ENCODE measurements around the gene B4GALT3.

Gene B4GALT3

DNA sequence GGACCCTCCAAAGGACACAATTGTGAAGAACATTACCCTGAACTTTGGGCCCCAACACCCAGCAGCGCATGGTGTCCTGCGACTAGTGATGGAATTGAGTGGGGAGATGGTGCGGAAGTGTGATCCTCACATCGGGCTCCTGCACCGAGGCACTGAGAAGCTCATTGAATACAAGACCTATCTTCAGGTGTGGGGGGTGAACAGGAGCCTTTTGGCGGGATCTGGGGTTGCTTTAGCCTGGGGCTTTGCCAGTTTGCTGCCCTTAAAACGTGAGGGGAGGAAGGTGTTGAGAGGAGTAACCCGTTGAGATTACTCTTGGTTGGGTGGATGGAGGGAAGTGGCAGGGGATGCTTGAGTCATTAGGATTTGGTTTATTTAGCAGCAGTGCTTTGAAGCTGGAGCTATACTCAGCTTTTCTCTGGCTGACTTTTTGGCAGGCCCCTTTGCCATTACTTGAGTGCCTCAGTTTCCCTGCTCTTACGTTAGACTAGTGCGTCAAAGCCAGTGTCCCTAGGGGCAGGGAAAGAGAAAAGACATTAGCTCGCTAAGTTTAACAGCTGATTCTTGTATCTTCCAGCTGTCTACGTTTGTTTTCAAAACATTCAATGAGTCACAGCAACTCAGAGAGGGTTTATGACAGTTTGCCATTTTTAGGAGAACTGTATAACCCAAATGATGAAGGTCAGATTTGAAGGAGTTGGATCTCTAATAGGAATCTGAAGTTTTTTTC, 29.3 kb upstream of the B4GALT3 start:
- no peak for DNase-seq (ENCODE audit: low read depth in 2 of 2)

DNA sequence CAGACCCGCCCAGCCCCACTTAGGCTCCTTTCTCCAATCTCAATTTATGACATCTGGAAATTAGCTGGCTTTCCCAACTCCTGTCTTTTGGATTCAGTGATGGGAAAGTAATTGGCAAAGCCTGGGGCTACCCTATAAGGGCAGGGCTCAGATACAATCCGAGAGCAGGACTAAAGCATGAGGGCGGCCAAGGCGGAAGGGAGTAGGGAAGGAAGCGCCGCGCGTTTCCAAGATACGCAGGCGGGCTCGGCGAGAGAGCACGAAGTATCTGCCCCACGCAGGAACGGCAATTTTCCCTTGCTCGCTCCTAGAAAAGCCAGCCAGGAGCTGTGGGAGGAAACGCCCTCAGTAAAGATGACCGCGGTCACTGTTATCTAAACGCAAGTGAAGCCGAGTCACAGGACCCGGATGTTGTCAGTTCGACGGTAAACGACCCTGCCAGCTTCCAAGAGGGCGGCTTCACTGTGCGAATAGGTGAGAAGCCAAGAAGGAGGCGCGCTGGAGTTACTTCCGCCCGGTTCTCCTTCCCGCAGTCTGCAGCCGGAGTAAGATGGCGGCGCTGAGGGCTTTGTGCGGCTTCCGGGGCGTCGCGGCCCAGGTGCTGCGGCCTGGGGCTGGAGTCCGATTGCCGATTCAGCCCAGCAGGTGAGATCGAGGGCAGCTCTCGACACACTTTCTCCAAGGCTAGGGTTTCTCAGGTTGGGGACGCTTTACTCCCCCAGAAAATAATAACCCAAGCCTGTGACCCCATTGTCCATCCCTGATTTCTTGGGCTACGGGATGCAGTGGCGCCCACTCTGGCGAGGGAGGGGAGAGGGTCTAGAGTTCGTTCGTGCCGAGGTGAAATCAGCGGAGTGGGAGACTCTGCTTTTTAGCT, 24.8 kb upstream of the B4GALT3 start, which contains the start of gene NDUFS2:
NDUFS2 (plus strand) TSS at position 532 of the 877 bp plus-strand sequence; CDS start at position 551, 19 bp downstream.
- DNase-seq (ENCODE audit: low read depth in 2 of 2) = peak; percentile 97

DNA sequence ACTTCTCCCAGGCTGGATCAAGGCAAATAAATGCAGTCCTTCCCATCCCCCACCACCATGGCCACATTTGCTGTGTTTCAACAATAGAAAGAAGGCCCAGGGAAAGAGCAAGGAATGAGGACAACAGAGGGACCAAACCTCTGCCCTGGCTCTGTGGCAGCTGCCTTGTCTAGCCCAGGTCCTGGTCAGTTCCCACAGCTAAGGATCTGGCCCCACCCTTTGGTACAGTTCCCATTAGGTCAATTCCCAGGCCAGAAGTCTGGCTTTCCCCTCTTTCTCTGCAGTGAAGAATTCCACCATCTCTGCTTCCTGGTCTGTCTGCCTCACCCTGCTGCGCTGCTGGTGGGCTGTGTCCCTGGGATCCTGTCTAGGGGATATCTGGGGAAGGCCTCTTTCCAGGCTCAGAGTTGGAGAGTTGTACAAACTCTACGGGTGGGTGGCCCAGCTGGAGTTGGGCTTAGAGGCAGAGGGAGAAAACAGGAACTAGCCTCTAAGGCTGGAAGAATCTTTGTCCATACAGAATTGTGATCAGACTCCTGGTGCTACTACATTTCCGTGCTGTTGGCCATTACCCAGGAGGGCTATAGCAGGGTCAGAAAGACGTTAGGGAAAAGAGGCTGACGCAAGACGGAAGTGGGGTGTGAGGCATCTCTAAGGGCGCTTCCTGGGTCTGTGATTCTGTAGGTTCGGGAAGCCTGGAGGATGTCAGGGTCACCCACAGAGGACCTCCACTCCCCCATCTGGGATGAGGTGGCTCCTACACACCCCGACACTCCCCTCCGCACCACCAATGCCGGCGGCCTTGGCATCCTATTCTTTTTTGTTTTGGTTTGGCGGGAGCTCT, 23.9 kb upstream of the B4GALT3 start:
- DNase-seq (ENCODE audit: low read depth in 2 of 2) = no peak

DNA sequence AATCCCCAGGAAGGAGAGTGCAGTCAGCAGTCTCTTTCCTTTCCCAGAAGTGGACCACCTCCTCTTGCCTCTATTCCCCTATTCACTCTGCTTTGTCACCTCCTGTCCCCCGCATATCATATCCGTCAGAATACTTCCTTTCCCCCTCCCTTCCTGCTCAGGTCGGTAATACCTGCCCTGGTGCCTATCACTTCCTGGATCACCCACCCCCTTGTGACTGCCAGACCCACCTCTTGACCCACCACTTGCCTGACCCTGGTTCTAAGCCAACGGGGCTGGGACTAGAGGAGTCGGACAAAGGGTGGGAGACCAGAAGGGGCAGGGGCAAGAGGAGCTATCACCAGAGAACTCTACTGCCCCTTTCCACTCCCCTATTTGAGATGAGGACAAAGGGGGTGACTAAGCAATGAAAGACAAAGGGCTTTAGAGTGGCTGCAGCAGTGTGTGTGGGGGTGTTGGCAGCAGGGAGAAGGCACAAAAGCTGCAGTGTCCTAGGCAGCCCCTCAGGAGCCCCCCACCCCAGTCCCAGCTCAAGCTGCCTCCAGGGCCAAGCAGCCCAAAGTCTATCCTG, 23.2 kb upstream of the B4GALT3 start:
- no peak for DNase-seq (ENCODE audit: low read depth in 2 of 2)

DNA sequence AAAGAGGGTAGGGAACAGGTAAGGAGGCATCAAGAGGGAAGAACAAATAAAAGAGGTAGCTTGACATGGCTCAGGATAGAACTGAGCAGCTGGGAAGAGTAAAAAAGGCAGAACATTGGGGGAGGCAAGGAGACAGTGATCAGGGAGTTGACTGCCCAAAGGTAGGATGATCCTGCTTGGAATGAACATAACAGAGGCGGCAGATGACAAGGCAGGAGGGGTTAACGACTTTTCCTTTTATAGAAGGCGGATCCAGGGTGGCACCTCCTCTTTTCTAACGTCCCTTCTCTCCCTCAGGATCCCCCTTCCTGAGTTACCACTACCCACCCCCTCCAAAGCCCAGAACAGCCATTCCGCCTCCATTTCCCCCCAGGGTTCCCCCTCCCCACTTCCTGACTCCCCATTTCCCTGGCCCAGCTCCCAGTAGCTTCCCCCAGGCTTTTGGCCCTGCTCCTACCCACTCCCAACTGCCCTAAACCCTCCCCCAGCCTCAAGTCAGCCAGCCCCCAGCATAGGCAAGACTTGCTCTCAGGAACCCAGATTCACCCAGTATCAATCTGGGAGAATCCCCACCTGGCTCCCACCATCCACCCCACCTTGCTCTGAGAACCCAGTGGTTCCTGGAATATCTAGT, 22.3 kb upstream of the B4GALT3 start:
- no peak for DNase-seq (ENCODE audit: low read depth in 2 of 2)

- peak; percentile 91 to 93 for DNase-seq (ENCODE audit: low read depth in 2 of 2)
These were observed 21.7 kb upstream of the B4GALT3 start, which contains the start of gene ADAMTS4 for GRCh38 chr1:161198897-161199431. TSS of gene ADAMTS4 (minus strand) at chr1:161199054. CDS start at chr1:161198627, 427 bp downstream.

DNA sequence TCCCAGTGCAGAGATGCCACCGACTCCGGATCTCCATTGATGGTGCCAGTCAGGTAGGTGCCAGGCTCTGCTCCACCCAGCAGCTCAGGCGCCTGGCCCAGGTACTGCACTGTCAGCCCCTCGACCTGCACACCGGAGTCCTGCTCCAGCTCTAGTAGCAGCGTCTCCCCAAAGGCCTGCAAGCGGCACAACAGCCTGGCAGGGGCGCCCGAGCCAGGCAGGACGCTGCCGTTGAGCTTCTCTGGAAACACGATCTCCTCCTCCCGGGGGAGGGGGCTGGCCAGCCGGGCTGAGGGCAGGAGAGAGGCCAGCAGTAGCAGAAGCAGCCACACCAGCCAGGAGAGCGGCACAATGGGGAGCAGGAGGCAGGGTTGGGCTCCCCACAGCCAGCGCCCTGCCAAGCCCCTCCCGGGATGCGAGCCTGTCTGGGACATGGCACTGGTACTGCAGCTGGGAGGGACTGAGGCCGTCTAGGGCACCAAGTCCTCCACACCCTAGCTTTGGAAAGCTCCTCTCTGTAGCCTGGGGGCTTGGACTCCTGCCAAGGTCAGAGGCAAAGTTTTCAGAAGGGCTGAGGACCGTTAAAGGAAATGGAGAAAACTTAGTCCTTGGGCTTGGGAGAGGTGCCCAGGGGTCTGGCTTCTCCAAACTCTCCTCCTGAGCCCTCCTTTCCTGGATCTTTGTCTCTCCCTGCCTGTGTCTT, 21.0 kb upstream of the B4GALT3 start:
- no peak for DNase-seq (ENCODE audit: low read depth in 2 of 2)

- DNase-seq (ENCODE audit: low read depth in 2 of 2) = no peak
These were observed 20.4 kb upstream of the B4GALT3 start for GRCh38 chr1:161197560-161198193.

- peak; percentile 82 to 83 for DNase-seq (ENCODE audit: low read depth in 2 of 2)
These were observed 19.5 kb upstream of the B4GALT3 start for GRCh38 chr1:161196521-161197451.

- no peak for DNase-seq (ENCODE audit: low read depth in 2 of 2)
These were observed 18.8 kb upstream of the B4GALT3 start for GRCh38 chr1:161196111-161196510.

GRCh38 chr1:161195171-161195570, 17.9 kb upstream of the B4GALT3 start:
- DNase-seq (ENCODE audit: low read depth in 2 of 2) = no peak

DNA sequence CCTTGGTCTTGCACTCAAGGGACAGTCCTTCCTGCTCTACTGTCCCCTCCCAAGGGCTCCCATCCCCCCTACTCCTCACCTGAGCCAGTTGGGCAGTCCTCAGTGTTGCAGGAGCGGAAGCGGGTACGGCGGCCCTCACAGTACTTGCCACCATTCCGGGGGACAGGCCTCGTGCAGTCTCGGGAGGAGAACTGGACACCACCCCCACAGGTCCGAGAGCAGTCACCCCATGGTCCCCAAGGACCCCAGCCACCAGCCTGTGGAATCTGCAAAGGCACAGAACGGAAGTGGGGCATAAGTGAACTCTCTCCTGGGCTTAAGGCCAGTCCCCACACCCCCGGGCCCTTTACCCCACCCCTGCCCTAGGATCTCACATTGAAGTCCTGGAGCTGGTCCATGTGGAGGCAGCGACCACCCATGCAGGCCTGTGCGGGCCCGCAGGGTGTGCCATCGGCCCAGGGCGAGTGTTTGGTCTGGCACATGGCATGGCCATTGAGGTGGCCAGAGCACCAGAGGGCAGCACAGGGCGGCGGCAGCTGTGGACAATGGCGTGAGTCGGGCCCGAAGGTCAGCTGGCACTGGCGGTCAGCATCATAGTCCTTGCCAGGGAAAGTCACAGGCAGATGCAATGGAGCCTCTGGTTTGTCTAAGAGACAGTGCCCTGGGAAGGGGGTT, 16.4 kb upstream of the B4GALT3 start:
- no peak for DNase-seq (ENCODE audit: low read depth in 2 of 2)

DNA sequence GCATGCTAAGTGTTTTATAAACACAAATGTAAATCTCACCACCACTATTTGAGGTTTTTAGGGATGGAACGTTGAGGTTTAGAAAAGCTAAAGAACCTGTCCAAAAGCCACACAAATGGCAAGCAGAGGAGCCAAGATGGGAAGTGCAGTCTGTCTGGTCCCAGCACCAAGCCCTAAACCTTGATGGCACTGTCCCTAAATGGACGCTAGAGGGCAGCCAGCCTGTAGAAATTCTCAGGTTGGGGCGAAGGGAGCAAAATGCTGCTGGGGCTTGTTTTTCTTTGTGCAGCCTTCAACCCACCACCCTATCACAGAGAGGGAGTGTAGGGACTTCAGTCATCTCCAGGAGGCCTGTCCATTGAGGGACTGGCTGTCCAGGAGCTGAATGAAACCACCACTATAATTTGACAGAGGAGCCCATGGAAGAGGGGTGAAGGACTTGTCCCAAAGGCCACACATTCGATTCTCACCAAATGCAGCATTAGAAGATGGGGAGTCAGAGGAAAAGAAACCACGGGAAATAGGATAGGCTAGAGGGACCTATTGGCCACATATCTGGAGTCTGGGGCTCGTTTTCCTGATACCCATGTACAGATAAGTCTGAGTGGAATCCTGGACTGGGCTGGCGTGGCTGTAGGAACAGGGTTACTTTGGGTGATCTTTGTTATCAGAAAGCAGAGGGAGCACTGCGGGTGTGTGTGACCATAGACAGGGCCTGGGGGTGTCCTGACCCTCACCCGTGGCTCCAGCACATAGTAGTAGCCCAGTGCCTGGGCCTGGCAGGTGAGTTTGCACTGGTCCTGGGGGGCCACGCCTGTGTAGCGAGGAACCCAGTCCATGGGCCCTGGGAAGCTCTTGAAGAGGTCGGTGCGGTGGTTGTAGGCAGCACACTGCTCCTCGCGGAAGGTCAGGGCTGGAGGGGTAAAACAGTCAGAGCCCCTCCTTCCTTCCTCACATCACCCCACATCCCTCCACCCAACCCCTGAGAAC, 15.5 kb upstream of the B4GALT3 start:
- DNase-seq (ENCODE audit: low read depth in 2 of 2) = no peak

DNA sequence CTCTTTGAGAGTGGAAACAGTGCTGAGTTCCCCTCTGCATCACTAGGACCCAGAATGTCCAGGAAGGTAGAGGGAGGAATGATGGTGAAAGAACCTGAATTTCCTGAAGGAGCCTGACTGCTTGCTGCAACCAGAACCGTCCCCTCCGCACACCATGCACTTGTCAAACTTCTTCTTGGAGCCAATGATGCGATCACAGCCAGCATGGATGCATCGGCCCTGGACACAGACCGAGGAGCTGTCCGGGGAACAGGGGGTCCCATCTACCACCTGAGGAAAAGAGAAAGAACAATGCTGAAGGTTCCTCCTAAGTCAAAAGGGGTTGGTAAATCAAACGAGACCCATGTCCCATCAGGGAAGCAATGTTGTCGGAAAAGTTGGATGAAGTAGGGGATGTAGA, 14.7 kb upstream of the B4GALT3 start:
- DNase-seq (ENCODE audit: low read depth in 2 of 2) = no peak

- no peak for DNase-seq (ENCODE audit: low read depth in 2 of 2)
These were observed 13.7 kb upstream of the B4GALT3 start for GRCh38 chr1:161190962-161191521.

GRCh38 chr1:161189036-161189435, 11.7 kb upstream of the B4GALT3 start:
- no peak for DNase-seq (ENCODE audit: low read depth in 2 of 2)

Measured in fibroblast of skin of left biceps (primary cell).